ENCODE results near the gene NAV1. TPM values are rescaled to one million over a fixed set of nuclear protein-coding genes. Genes with fewer than 3 reads are reported as not detected.

The NAV1 gene
- total and polyA plus RNA-seq, 2 of the 8 experiments (the other 6 are each of a cell fraction or from before 2014, with no cell fraction given): 9.9 to 42.7 TPM

DNA sequence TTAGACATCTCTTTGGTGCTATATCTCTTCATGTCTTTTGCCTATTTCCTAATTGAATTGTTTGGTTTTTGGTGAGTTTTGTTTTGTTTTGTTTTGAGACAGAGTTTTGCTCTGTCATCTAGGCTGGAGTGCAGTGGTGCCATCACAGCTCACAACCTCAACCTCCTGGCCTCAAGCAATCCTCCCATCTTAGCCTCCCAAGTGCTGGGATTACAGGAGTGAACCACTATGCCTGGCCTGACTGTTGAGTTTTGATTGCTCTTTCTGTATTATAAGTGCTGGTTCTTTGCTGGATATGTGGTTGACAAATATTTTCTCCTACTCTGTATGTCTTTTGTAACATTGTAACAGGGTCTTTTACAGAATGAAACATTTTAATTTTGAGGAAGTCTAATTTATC, 38.0 kb downstream of the NAV1 start:
- DNase-seq (ENCODE audit: low read depth in 1 of 2, low spot score in 2 of 2) (no peak), FAIRE-seq (no peak)
- Histone ChIP-seq H3K36me3 (ENCODE audit: control insufficient read depth in 2 of 4, insufficient read depth in 4 of 4, low read length in 3 of 4) (no peaks in the 10 kb centered on the region), H3K27me3 (replicated peaks in 1 of 4; ENCODE audit: control insufficient read depth in 3 of 4, extremely low read depth in 1 of 4, insufficient read depth in 3 of 4, low read length in 3 of 4) (no peaks in the 10 kb centered on the region; a peak in 1 of 7 replicates), H2AFZ (ENCODE audit: low read length) (no peak overlapping the region), H3K4me3 (ENCODE audit: extremely low read depth in 1 of 4, insufficient read depth in 2 of 4, low read depth in 3 of 4, low read length in 4 of 4) (no peak overlapping the region), H3K27ac (ENCODE audit: low read depth, low read length) (no peak overlapping the region), H3K18ac (ENCODE audit: extremely low read depth, low read length) (no peak overlapping the region), H2BK5ac (ENCODE audit: low read depth, low read length) (no peak overlapping the region), H3K9ac (replicated peaks in 1 of 4; ENCODE audit: extremely low read depth in 1 of 4, low read depth in 3 of 4, low read length in 3 of 4) (no peak overlapping the region), H3K79me1 (ENCODE audit: low read depth, low read length) (no peaks in the 10 kb centered on the region), H3K56ac (replicated peaks; ENCODE audit: insufficient read length, low read depth, low read length) (no peak overlapping the region), H4K5ac (ENCODE audit: insufficient read length, low read depth, low read length) (no peak overlapping the region), H3K4me1 (replicated peaks in 1 of 4; ENCODE audit: control insufficient read depth in 3 of 4, insufficient read depth in 4 of 4, low read length in 3 of 4) (no peaks in the 10 kb centered on the region), H4K91ac (replicated peaks; ENCODE audit: insufficient read length, low read length) (no peak overlapping the region), H2BK120ac (replicated peaks; ENCODE audit: low read depth, low read length) (no peak overlapping the region), H2BK12ac (ENCODE audit: low read depth, low read length) (no peak overlapping the region), H3K79me2 (ENCODE audit: control insufficient read depth in 1 of 2, insufficient read depth in 2 of 2, low read length in 2 of 2) (no peaks in the 10 kb centered on the region), H2BK20ac (ENCODE audit: low read length) (no peak overlapping the region), H3K9me3 (ENCODE audit: insufficient read depth in 2 of 2, low read depth in 1 of 2, low read length in 1 of 2) (no peaks in the 10 kb centered on the region), H4K20me1 (replicated peaks in 1 of 2; ENCODE audit: control insufficient read depth in 1 of 2, insufficient read depth in 2 of 2, low read length in 2 of 2) (no peaks in the 10 kb centered on the region), H4K8ac (ENCODE audit: extremely low read depth, insufficient read depth, low read length) (no peak overlapping the region), H2BK15ac (ENCODE audit: low read length) (no peak overlapping the region), H3K4ac (replicated peaks; ENCODE audit: insufficient read length, low read depth, low read length) (no peak overlapping the region), H2AK5ac (ENCODE audit: low read depth, low read length) (no peak overlapping the region), H3K4me2 (ENCODE audit: insufficient read depth in 1 of 2, low read depth in 2 of 2, low read length in 2 of 2) (no peak overlapping the region), H3K14ac (ENCODE audit: insufficient read length) (no peak overlapping the region), H3K23me2 (ENCODE audit: low read depth, low read length) (no peaks in the 10 kb centered on the region), H3K23ac (ENCODE audit: insufficient read length) (no peak overlapping the region)
- ChIA-PET CTCF (ENCODE audit: partially characterized antibody) (interaction anchor here (0.6 to 1.7 kb wide), 3 partner anchors 45 to 373 kb away, joined by 3 to 5 read pairs (median 3); no protein-coding TSS in a partner anchor), POLR2A (ENCODE audit: partially characterized antibody) (interaction anchor here (0.7 kb wide), 1 partner anchor 1183 kb away, joined by 3 read pairs; no protein-coding TSS in a partner anchor)
- no peak for TF ChIP-seq ASH2L (IDR thresholded peaks at IDR 0.05; ENCODE audit: low read length)

Measured in H1 (cell line).